Lower lobe of right lung (tissue), 2 donors: ENCODE measurements around the gene PTPRT. TPM values are rescaled to one million over a fixed set of nuclear protein-coding genes. Genes with fewer than 3 reads are reported as not detected.

Experiments
- ATAC-seq, 2 donors: fragments of 200-7000 bp; cut with Tn5 transposase; one replicate each; pipeline ENCODE4 v1.9.1; 2020 to 2022; ENCODE audit warnings: mild to moderate bottlenecking in 2 of 2, moderate library complexity in 2 of 2
- DNase-seq: peaks from one replicate; pipeline ENCODE4 v3.0.0-alpha.2; 2020
- H3K27ac ChIP-seq: fragments of 200-600 bp; one replicate; pipeline ENCODE4 v1.8.0; 2022
- H3K27me3 ChIP-seq: fragments of 200-600 bp; one replicate; pipeline ENCODE4 v1.8.0; 2022; ENCODE audit warnings: low read depth
- H3K36me3 ChIP-seq: fragments of 200-600 bp; one replicate; pipeline ENCODE4 v1.8.0; 2022; ENCODE audit warnings: mild to moderate bottlenecking
- H3K4me1 ChIP-seq: fragments of 200-600 bp; one replicate; pipeline ENCODE4 v1.8.0; 2022
- H3K4me3 ChIP-seq: fragments of 200-600 bp; one replicate; pipeline ENCODE4 v1.8.0; 2022; ENCODE audit warnings: mild to moderate bottlenecking
- H3K9me3 ChIP-seq: fragments of 200-600 bp; one replicate; pipeline ENCODE4 v1.8.0; 2022
- CTCF ChIP-seq: fragments of 200-600 bp; IDR thresholded peaks from one replicate; pipeline ENCODE4 v1.8.0; 2022; ENCODE audit warnings: antibody characterized with exemption, mild to moderate bottlenecking
- intact Hi-C: fragments of 100-400 bp; cut with DNase I; formaldehyde crosslinking; loops from one replicate; pipeline ENCODE4 v1.11.0; 2022
- total RNA-seq: library from RNA; stranded (reverse); fragmentation: NEBNext Ultra II Directional; extraction: Animal tissue kit (Norgen Biotek cat#: 25700); gene quantifications from one replicate; pipeline ENCODE4 v1.2.1, GENCODE V29; 2021
- donor health status: DM: no; HTN: yes; CAD: no; lungs with severe emphysema.

PTPRT gene
- total RNA-seq, 1 donor from 2014 or later = 8.0 TPM

- Histone ChIP-seq H3K9me3 (no peaks in the 10 kb centered on the region), H3K36me3 (no peaks in the 10 kb centered on the region), H3K27ac (no peak overlapping the region), H3K4me1 (no peaks in the 10 kb centered on the region), H3K4me3 (no peak overlapping the region), H3K27me3 (peaks cover 8% of the 10 kb centered on the region)
- intact Hi-C loops = no loop called here
- DNase-seq (no peak), ATAC-seq (no peak)
- TF ChIP-seq CTCF = no peak
These were observed 145.8 kb downstream of the PTPRT start for GRCh38 chr20:43043887-43044286.

- peaks cover 8% of the 10 kb centered on the region for H3K27me3 ChIP-seq
These were observed 149.3 kb downstream of the PTPRT start for GRCh38 chr20:43040427-43040826.

GRCh38 chr20:43037605-43038309 is 151.9 kb downstream of the PTPRT start:
- intact Hi-C loops = no loop called here
- H3K36me3 ChIP-seq = no peaks in the 10 kb centered on the region
- H3K9me3 ChIP-seq = no peaks in the 10 kb centered on the region

More at GRCh38 chr20:43040427-43040826, 149.3 kb downstream of the PTPRT start:
- intact Hi-C loops = no loop called here
- no peaks in the 10 kb centered on the region for H3K4me1 ChIP-seq
- DNase-seq (no peak), ATAC-seq (no peak)
- no peak for TF ChIP-seq CTCF
- no peaks in the 10 kb centered on the region for H3K9me3 ChIP-seq
- H3K36me3 ChIP-seq = no peaks in the 10 kb centered on the region
- no peak overlapping the region for H3K27ac ChIP-seq
- no peak overlapping the region for H3K4me3 ChIP-seq

GRCh38 chr20:43034981-43035724 is 154.6 kb downstream of the PTPRT start:
- no peak for ATAC-seq
- Histone ChIP-seq H3K9me3 (no peaks in the 10 kb centered on the region), H3K27me3 (no peaks in the 10 kb centered on the region), H3K4me1 (no peaks in the 10 kb centered on the region), H3K36me3 (no peaks in the 10 kb centered on the region), H3K4me3 (no peak overlapping the region), H3K27ac (no peak overlapping the region)
- no peak for TF ChIP-seq CTCF
- no peak for DNase-seq
- intact Hi-C loops = no loop called here

More at GRCh38 chr20:43037605-43038309, 151.9 kb downstream of the PTPRT start:
- TF ChIP-seq CTCF = no peak
- no peak for DNase-seq
- Histone ChIP-seq H3K27ac (no peak overlapping the region), H3K4me3 (no peak overlapping the region), H3K4me1 (no peaks in the 10 kb centered on the region), H3K27me3 (peaks cover 5% of the 10 kb centered on the region)
- ATAC-seq = no peak

GRCh38 chr20:43032459-43032858 is 157.2 kb downstream of the PTPRT start:
- Histone ChIP-seq H3K27ac (no peak overlapping the region), H3K27me3 (no peaks in the 10 kb centered on the region), H3K36me3 (no peaks in the 10 kb centered on the region), H3K4me1 (no peaks in the 10 kb centered on the region), H3K4me3 (no peak overlapping the region), H3K9me3 (no peaks in the 10 kb centered on the region)
- intact Hi-C loops = no loop called here
- DNase-seq (no peak), ATAC-seq (no peak)
- no peak for TF ChIP-seq CTCF
